ENCODE measurements around the gene METTL24.
"Not testable (repeated sequence)": the region's sequence is repeated elsewhere in the genome, so short reads cannot be mapped to it uniquely, and the experiment has no call there.

METTL24 gene

DNA sequence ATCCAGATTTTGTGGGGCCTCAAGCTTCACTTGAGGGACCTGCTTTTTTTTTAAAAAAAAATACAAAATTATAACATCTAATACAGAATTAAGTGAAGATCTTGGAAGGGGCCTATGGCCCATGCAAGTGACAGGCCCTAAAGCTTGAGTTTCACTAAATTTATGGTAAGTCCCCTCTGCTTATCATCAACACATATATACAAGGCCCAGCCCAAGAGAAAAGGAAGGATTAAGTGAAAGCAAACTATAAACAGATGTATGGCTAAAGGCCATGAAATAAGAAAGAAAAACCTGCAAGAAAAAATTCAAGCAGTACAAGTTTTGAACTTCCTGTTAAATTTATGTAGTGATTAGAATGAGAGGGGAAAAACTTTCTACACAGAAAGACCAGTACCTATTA, 91.2 kb downstream of the METTL24 start:
- no peak for DNase-seq (ENCODE audit: low read depth, low spot score)

DNA sequence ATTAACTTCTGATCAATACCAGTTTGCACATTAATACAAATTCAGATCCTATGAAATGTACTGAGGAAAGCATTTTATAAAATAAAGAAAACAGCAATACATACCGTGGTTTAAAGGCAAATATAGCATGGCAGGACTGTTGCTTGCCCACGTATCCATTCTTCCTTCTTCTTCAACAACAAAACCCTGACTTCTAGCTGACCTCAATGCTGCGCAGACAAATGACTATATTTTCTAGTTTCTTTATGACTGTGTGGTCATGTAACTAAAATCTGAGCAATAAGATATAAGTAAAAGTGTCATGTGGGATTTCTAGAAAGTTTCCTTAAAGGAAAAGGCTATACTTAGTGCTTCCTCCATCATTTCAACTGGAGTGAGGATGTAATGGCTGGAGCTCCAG, 92.9 kb downstream of the METTL24 start:
- no peak for DNase-seq (ENCODE audit: low read depth, low spot score)

DNA sequence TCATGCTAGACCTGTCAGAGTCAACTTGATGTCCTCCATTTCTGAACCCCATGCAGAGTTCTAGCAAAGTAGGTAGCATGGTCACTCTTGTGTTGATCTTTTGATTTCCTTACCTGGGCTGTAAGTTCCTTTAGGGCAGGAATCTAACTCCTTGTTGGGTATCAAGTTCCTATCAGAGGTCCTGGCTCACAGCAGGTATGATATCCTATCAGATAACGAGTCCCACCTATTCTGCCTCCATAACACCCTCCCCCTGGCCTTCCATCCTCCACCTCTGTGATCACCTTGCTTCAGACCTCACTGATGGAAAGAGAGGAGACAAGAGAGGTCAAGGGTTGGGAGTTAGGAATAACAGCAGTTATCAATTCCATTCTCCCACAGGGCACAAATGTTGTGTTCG, 101.8 kb downstream of the METTL24 start:
- no peak for DNase-seq (ENCODE audit: low read depth, low spot score)

DNA sequence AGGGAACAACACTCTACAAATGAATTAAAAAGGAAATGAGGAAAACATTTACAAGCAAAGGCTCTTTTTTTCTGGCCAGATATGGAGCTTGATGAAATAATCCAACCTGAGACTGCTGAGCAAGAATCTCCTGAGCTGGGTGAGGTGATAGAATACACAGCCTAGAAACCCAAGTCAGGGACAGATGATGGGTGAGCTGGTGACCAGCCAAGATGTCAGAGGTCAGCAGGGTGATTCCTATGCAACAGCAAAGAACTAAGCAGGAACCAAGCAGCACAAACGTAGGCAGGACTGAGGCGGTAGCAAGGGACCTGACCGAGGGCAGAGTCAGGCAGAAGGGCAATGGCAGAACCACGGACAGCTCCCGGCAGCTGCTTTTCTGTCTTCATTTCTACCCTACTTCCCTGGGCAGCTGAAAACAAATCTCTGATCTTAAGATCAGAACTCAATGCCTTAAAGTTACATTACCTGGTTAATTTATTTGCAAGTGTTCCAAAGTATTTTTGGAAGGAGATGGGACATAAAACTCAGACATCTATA, 102.9 kb downstream of the METTL24 start:
- no peak for DNase-seq (ENCODE audit: low read depth, low spot score)

DNA sequence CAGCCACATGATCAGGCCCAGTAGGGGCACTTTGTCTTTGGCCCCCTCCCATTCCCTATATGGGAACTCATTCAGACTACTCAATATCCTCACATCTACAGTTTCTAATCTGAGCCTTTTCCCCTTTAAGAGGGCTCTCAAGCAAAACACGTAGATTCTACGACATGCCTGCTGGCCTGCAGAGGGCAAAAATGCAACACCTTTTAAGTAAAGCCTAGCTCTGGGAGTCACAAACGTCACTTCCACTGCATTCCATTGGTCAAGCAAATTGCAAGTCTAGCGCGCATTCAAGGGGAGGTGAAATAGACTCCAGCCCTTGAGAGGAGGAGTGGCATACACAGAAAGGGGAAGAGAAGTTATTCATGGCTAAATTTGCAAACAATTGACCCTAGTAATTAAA, 107.3 kb downstream of the METTL24 start:
- no peak for DNase-seq (ENCODE audit: low read depth, low spot score)

DNA sequence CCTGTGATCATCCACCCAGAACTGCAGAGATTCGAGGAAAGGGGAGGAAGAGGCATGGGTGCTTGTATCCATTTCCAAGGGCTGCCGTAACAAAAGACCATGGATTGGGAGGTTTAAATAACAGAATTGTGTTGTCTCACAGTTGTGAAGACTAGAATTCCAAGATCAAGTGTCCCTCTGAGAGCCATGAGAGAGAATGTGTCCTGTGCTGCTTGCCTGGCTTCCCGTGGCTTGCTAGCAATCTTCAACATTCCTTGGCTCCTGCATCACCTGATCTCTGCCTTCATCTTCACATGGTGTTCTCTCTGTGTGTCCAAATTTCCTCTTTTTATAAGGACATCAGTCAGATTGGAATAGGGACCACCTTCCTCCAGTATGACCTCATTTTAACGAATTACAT, 108.1 kb downstream of the METTL24 start:
- DNase-seq (ENCODE audit: low read depth, low spot score) = no peak

DNA sequence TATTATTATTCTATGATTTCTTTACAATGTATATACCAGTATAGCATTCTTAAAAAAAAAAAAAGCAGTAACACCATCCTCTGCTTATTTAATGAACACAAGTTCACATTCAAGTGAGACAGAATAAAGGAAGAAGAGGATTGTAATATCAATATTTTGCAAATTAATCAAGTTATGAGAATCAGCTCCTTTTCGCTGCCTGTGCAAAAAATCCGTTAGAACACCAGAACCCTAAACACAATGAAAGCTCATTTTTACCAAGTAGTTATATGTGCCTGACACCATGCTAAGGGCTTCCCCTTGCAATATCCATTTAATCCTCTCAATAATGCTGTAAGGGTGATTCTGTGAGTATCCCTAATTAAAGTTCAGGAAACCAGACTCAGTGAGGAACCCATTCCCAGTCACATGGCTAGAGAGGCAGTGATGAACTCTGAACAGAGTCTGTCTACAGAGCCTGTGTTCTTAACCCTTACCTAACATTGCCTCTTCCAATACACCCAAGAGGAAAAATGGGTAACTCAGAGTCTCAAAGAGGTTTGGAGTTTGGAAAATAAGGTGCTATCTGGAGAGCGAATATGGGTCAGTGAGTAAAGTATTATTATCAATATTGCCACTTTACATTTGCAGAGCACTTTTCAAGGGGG, 111.1 kb downstream of the METTL24 start:
- DNase-seq (ENCODE audit: low read depth, low spot score) = no peak

DNA sequence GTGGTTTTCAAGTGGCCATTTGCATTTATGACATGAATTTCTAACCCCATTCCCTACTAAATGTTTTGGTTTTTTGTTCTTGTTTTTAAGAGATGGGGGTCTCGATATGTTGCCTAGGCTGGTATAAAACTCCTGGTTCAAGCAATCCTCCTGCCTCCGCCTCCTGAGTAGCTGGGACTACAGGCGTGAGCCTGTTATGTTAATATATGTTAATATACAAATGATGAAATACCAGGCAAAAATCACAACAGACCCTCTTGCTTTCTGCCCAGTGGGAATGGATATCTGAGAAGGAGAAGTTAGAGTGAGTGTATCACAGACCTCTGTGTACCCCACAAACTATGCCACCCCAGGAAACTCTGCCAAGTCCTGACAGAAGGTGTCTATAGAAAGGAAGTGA, 111.8 kb downstream of the METTL24 start:
- no peak for DNase-seq (ENCODE audit: low read depth, low spot score)

DNA sequence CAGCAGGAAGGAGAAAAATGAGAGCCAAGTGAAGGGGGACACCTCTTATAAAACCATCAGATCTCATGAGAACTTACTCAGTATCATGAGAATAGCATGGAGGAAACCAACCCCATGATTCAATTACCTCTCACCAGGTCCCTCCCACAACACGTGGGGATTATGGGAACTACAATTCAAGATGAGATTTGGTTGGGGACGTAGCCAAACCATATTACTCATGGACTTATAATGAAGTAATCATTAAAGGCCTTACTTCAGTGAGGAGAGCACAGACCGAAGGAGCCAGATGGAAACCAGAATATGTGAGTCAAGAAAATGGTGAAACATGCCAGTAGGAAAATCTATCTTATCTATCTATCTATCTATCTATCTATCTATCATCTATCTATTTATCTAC, 113.5 kb downstream of the METTL24 start:
- DNase-seq (ENCODE audit: low read depth, low spot score) = not testable (repeated sequence)

DNA sequence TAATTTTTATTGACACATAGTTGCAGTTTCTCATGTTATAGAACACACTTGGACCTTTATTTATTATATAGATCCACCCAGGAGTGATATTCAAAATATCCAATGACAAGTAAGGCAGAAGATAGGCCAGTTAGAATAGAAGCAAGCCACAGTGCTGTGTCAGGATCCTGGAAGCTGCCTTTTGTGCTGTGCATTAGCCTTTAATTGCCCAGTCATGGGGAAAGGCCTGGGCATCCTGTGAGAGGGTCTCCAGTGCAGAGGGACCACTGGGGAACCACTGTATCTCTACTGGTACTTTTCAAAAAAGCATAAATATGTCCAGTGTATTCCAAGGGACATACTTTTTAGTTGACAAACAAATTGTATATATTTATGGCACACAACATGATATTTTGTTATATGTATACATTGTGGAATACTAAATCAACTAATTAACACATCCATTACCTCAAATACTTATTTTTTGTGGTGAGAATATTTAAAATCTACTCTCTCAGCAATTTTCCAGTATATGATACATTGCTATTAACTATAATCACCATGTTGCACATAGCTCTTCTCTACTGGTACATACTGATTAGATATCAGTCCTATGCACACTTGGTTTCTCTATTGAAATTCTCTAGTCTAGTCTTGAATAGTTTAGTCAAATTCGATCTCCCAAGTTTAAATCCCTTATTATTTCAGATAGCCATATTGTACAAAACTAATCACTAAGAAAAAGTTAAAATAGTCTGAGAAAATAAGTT, 118.4 kb downstream of the METTL24 start:
- no peak for DNase-seq (ENCODE audit: low read depth, low spot score)

DNA sequence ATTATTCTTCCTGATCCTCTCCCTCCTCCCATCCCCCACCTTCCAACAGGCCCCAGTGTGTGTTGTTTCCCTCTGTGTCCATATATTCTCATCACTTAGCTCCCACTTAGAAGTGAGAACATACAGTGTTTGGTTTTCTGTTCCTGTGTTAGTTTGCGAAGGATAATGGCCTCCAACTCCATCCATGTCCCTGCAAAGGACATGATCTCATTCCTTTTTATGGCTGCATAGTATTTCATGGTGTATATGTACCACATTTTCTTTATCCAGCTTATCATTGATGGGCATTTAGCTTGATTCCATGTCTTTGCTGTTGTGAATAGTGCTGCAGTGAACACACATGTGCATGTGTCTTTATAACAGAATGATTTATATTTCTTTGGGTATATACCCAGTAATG, 122.1 kb downstream of the METTL24 start:
- DNase-seq (ENCODE audit: low read depth, low spot score) = not testable (repeated sequence)

DNA sequence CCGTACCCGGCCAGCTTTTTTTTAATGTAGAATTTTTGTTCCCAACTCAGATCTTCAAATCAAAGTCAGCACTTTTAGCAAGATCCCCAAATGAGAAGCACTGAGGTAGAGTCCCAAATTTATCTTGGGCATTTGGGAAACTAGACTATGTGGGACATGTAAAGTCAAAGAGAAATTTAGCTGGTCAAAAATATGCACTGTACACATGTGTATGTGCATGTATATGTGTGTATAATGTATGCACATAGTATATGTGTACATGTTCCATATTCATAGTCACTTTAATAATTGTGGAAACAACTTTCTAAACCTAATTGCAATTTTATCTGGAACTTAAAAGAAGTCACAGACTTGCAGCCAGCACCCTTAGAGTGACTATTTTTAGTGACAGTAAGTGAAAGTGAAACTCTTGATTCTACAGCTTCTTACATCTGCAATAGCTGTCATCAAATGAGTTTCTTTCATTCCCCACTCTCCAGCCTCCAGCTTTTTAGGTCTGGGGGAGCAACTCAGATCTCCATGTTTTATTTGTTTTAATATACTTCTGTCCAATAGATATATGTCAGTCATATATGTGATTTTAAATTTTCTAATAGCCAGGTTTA, 124.3 kb downstream of the METTL24 start:
- no peak for DNase-seq (ENCODE audit: low read depth, low spot score)

DNA sequence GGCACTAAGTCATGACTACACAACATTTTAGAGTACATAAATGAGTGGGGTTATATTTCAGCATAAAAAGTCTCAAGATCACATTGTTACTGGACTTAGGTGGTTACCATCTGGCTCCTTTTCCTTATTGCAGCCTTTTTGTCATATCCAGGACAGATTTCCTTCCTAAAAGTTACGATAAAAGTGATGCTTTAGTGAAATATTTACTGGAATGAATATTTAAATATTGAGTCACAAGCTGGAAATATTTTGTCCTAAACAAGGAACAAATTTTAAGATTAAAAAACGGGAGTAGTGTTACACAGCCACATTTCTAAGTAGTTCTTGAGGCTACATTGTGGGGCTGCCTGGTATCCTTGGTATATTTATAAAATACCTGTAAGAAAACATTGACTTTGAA, 125.7 kb downstream of the METTL24 start:
- DNase-seq (ENCODE audit: low read depth, low spot score) = no peak

DNA sequence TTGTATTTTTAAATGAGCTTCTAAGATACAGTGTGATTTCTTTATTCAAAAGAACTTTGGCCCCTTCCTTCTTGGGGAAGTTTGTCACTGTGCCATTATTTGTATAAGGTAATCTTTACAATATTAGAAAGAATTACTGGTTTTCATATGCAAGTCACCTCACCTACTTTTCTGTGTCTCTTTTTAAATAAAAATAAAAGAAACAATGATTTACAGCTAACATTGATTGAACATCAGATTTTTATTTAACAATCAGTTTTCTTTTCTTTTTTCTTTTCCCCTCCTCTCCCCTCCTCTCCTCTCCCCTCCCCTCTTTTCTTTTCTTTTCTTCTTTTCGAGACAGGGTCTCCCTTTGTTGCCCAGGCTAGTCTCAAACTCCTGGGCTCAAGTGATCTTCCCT, 131.9 kb downstream of the METTL24 start:
- no peak for DNase-seq (ENCODE audit: low read depth, low spot score)

DNA sequence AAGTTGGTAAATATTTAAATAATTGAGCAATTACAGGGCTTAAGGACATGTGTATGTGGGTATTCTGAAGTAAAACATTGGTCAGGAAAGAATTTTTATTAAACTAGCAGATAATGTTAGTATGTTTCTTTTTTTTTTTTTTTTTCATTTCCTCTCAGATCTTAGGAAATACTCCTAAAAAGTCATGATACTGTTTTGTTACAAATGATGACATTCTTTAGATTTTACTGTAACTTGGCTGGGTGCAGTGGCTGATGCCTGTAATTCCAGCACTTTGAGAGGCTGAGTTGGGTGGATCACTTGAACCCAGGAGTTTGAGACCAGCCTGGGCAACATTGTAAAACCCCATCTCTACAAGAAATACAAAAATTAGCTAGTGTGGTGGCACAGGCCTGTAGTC, 136.4 kb downstream of the METTL24 start:
- DNase-seq (ENCODE audit: low read depth, low spot score) = no peak

DNA sequence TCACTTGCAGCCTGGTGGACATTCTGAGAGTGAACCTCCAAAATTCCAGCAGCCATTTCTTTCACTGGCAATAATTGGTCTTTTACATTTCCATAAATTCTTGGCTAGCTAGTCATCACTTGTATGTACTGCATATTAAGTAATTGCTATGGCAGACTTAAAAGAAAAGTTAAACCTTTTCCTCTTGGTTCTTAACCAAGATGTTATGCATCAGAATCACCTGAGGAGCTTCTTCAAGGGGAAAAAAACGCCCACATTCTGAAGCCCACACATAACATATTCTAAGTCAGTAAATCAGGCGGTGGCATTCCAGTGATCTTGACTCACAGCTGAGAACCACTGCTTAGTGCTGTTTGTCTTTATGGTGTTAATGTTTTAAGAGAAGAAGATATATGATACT, 140.9 kb downstream of the METTL24 start:
- no peak for DNase-seq (ENCODE audit: low read depth, low spot score)

DNA sequence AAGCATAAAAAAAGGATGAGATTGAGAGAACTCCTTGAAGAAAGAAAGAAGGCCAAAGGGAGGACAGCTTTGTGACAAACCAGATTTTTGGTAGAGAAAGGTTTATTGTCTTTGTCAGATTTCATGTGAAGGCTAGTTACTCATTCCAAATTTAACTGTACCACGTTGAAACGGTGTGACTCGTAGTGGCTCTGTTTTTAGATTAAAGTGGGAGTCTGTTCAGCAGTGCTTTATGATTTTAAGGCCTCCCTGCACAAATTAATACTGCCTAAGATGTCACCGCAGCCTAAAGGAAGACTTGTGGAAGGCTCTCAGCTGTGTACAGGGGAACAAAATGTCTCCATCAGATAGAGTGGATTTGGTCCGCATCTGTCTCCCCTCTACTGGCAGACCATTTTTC, 142.0 kb downstream of the METTL24 start:
- no peak for DNase-seq (ENCODE audit: low read depth, low spot score)

DNA sequence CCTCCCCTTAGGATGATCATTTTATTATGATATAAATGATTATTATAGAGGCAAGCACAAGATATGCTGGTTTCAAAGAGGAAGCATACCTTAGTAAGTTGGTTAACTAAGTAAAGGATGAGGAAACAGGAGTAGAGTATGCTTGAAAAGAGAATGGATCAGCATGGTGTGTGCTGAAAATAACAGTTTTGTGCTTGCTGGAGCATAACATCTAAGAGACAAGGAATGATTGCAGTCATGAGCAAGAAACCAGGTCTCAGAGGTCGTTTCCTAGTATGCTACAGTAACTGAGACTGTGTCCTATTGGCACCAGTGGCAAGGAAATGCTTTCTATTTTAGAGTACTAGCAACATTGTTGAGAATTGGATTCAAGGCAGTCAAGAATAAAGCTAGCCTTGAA, 143.8 kb downstream of the METTL24 start:
- DNase-seq (ENCODE audit: low read depth, low spot score) = no peak

DNA sequence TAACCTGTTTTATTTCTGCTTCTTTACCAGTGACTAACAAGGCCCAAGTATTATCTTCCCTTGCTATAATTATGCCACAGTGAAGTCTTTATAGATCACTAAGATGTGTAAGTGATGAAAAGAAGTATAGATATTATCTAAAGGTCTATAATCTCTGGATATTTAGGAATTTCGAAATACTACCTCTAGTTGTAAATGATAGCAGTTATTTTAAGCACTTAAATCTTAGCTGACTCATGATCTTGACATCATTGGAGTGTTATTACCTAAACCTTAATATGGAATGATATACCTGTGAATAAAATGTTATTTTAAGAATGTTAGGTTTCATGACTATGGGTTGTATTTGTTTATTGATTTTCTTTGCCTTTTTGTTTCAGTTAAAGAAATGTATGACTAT, 146.4 kb downstream of the METTL24 start:
- no peak for DNase-seq (ENCODE audit: low read depth, low spot score)

DNA sequence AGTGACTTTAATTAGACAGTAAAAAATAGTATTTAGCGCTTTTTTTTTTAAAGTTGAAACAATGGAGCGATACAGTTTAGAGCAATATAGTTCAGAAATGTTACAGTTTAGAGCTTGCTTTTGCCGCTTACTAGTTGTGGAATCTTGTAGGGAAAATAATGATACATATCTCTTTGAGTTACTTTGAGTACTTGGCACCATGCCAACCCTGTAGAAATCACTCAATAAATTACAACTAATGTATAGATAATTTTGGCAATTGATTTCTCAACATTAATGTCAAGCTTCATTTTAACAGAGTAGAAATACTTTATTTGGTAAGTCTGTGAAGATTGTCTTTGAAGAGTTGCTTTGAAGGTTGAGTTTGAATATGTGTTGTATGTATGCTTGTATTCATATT, 150.5 kb downstream of the METTL24 start:
- no peak for DNase-seq (ENCODE audit: low read depth, low spot score)

DNA sequence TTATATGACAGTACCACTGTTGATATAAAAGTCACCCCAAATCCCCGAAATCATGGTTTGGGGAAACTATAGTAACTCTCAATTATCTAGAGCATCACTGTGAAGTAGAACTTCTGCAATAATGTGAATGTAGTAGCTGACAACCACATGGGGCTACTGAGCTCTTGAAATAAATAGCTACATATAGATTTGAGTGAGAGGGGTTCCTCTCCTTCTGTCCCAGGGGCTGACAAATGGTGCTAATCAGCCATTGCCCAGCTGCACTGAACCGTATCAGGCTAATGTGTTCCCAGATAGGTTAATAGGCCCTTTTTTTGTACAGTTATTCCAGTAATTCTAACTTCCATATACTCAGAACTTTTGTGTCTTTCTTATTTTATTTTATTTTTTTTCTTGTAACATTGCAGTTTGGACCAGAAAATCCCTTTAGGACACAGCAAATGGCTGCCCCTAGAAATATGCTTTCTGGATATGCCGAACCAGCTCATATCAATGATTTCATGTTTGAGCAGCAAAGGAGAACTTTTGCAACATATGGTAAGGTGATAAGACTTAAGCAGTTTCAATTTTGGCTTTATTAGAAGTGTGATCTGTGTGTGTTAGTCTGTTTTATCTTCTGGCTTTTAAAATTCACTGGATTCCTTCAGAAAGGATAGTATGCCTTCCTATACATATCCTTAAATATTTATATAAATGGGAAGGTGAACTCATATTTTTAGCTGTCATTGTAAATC, 156.8 kb downstream of the METTL24 start:
- no peak for DNase-seq (ENCODE audit: low read depth, low spot score)

DNA sequence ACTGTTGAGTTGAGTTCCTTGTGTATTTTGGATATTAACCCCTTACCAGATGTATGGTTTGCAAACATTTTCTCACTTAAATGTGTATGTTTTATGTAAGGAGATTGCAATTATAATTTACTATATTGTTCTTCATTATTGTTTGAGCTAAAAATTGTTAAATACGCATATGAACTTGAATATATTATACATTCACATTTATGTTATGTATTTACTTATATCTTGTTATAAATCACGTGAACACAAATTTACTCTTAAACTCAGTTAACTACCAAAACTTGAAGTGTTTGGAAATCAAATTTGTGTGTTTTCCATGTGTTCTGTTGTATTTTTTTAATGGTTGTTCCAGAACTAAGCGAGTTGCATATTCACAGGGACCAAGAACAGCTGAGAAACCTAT, 159.6 kb downstream of the METTL24 start:
- no peak for DNase-seq (ENCODE audit: low read depth, low spot score)

Measured in smooth muscle cell of the brain vasculature (primary cell).